Right forelimb (tissue), 1 donor: Measurements from ENCODE around the gene PIR.

Source experiments
- DNase-seq: peaks from one replicate; pipeline ENCODE4 v3.0.0-alpha.2; 2018

PIR gene

GRCh38 chrX:15493118-15493962 lies at the start of gene PIR:
PIR (minus strand) TSS chrX:15493333; CDS start chrX:15491257, 2,076 bp downstream.
- DNase-seq: peak; percentile 73

- no peak for DNase-seq
Observed at GRCh38 chrX:15530318-15530717, 37.2 kb upstream of the PIR start.

GRCh38 chrX:15529165-15529564 lies 36.0 kb upstream of the PIR start:
- no peak for DNase-seq

DNA sequence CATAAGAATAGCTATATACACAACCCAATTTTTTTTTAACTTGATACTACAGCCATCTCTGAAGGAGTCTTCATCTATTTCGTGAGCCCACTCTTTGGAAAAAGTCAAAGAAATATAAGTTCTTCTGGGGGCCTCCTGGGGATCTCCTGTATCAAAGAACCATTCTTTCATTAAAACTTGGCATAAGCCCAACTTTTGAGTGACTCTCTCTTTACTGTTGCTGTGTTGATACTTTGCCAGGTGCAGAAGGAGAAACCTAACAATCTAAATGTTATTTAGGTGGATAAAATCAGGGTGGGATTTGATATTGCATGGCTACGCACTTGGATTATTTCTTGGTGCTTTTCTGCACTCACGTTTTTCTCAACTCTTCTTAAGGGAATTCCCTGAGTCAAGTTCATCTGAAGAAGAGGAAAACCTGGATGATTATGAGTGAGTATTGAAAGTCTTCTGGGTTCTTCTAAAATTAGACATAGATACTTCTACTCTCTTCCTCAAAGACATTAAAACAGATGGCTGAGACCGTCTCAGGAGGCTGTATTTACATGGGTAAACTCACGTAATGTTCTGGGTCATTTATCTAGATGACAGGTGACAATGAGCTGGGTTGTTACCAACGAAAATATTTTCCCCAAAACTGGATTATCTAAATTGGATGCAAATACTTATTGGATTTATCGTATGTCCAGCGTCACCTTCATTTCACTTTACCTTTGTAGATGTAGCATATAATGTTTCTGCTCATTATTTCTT lies 32.7 kb upstream of the PIR start:
- DNase-seq: no peak

DNA sequence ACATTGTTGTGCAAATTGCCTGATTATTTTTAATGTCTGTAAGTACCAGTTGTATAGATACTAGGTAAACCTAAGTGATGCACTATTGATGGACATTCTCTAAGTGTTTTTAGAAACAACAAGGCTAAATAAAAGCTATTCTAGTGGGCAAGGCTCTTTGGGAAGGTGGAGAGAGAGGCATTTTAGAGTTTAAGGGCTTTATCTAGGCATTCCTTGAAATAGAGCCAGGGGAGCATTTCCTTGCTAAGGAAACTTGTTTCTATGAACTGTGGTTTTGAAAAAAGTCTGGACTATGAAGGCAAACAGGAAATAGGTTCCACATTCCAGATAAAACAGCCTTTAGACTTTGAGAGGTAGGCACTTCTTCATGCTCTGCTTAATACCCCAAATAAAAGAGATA lies 31.3 kb upstream of the PIR start:
- DNase-seq: no peak

GRCh38 chrX:15523088-15523487 lies 30.0 kb upstream of the PIR start:
- DNase-seq: no peak

- no peak for DNase-seq
Observed at GRCh38 chrX:15522464-15522863, 29.3 kb upstream of the PIR start.

DNA sequence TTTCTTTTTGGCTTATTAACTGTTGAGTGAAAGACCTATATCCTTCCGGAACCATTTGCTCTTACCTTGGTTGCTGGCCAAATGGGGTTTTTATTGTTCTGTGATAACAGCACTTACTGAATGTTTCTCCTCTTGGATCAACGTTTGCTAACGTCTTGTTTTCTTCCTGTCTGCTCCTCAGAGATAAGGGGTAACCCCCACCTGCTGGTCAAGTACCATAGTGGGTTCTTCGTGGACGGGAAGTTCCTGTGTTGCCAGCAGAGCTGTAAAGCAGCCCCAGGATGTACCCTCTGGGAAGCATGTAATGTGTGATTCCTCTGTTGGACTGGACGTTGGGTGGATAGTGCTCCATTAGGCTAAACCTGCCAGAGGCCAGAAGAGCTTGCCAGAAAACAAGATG lies 22.8 kb upstream of the PIR start:
- DNase-seq: no peak

- no peak for DNase-seq
Observed at GRCh38 chrX:15514279-15514678, 21.1 kb upstream of the PIR start.

- no peak for DNase-seq
Observed at GRCh38 chrX:15512401-15512965, 19.4 kb upstream of the PIR start.

GRCh38 chrX:15511563-15511962 lies 18.4 kb upstream of the PIR start:
- no peak for DNase-seq

GRCh38 chrX:15509845-15510244 lies 16.7 kb upstream of the PIR start:
- DNase-seq: no peak

- no peak for DNase-seq
Observed at GRCh38 chrX:15507005-15507404, 13.9 kb upstream of the PIR start.

GRCh38 chrX:15505101-15505500 lies 12.0 kb upstream of the PIR start:
- no peak for DNase-seq

GRCh38 chrX:15504661-15505060 lies 11.5 kb upstream of the PIR start:
- DNase-seq: no peak

DNA sequence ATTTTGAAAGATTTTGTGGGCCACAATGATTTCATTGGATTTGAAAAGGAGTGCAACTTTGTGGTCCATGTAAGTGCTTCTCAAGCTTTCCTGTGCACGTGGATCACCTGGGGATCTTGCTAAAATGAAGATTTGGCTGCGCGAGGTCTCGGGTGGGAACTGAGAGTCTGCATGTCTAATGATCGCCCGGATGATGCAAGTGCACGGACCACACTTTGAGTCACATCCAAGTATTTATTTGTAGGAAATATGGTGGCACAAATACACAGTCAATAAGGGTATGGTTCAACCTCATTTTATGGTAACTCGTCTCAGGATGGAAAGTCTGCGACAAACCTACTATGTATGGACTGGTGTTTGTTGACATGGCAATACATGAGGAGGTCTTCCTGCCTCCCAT lies 8.4 kb upstream of the PIR start:
- DNase-seq: no peak

DNA sequence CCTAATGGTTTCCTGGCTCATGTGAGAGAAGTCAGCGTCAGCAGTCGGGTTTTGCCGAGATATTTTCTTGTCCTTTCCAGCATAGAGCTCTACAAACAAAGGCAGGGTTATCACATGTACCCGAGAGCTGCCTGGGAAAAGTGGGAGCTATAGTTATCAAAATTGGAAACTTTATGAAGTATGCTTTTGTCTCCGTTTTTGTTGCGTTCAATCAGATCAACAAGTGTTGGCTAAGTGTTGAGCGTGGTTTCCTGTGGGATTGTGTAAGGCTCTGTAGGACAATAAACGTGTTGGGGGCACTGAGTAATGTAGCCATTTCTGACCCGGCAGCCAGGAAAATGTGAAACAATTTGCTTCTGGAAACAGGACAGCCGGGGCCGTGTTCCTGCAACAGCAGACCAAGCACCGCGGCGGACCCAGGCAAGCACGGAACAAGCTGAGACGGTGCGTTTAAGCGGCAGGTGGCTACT lies 7.4 kb upstream of the PIR start, which contains the start of gene BMX:
TSS of gene BMX (plus strand) at position 311 of the 470 bp plus-strand sequence. CDS start 7,547 bp downstream, outside the sequence.
- peak; percentile 45 for DNase-seq

DNA sequence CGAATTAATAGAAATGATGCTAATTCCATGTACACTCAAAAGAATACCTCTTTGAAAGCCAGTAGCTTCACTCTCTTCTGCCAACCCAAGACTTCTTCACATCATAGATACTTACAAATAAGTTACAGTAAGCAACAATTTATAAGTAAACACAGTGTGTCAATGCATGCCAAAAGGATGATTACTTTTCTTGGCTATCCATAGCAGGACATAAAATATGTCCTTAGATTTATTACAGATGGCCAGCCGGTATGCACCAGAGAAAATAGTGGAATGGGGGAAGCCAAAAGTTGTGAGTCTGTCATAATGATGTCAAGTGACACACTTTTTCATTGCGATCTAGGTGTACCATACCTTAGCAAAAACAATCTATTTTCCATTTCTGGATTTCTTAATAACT lies 6.8 kb upstream of the PIR start:
- DNase-seq: no peak

DNA sequence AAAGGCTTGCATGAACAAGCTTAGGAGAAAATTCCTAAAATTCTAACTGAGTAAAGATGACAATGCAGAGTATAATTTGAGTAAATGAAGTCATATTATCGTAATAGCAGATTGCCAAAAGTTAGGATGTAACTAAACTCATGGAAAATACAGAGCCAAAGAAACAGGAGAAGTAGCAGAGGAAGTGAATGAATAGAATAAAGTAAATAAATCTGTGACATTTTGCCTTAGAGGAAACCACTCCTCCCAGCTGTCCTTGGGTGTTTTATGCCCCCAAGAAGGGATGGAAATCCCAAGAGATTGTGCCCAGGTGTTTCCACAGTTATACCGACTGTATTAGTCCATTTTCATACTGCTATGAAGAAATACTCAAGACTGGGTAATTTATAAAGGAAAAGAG lies 5.6 kb upstream of the PIR start:
- DNase-seq: no peak

DNA sequence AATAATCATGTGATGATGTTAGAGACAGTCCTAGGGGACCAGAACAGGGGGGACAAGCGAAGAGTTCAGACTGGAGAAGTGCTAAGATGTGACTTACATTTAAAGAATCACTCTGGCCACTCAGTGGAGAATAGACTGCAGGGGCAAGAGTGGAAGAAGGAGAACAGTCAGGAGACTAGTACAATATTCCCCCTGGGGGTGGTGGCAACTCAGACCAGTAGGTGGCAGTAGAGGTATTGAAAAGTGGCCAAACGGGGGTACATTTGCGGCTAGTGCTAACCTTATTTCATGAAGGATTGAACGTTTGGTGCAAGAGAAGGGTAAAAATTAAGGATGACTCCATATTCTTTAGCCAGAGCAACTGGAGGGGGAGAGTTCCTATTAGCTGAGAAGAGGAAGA lies 4.7 kb upstream of the PIR start:
- peak; percentile 48 for DNase-seq

GRCh38 chrX:15496824-15497223 lies 3.7 kb upstream of the PIR start:
- no peak for DNase-seq

DNA sequence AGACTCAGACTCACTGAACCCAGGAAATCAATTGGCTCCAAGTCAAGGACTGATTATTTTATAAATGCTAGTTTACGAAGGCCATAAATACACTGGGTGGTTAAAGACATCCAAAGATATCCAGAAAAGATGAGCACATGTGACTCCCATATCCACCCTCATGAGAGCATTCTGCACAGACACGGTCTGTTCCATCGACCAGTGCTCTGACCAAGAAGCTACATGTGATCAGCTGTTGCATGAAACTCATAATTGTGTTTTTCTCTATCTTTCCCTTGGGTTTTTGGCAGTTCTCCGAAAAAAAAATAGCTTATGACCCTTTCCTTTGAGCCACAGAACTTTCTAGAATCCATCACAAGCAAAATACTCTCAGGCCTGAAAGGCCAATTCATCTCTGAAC lies 2.7 kb upstream of the PIR start:
- DNase-seq: no peak

GRCh38 chrX:15492469-15492868 lies 664 bp downstream of the PIR start:
- no peak for DNase-seq

- DNase-seq: no peak
Observed at GRCh38 chrX:15483891-15484290, 9.2 kb downstream of the PIR start.
